NK-92 (cell line): ENCODE results near the gene CDHR3.

Source experiments
- DNase-seq: peaks from one replicate; lab custom pipeline; 2025; ENCODE audit not compliant: unreplicated experiment; lab: John Stamatoyannopoulos, UW

Gene CDHR3

GRCh38 chr7:106080300-106080987 lies 117.4 kb downstream of the CDHR3 start:
- no peak for DNase-seq

GRCh38 chr7:106082087-106082854 lies 119.2 kb downstream of the CDHR3 start:
- no peak for DNase-seq
